T-helper 17 cell (primary cell): ENCODE results near the gene REEP3. TPM values are rescaled to one million over a fixed set of nuclear protein-coding genes. Genes with fewer than 3 reads are reported as not detected.
"Not testable (repeated sequence)": the region's sequence is repeated elsewhere in the genome, so short reads cannot be mapped to it uniquely, and the experiment has no call there.

ENCODE experiments used
- ATAC-seq: fragments of 150-1000 bp; cut with Tn5 transposase; 2 replicates; pipeline ENCODE4 v1.10.0; 2021; ENCODE audit warnings: mild to moderate bottlenecking, moderate library complexity
- DNase-seq, 3 donors: peaks; one replicate each; pipeline versions ENCODE4 v3.0.0 to v3.0.0-alpha.2; 2020 to 2021
- H3K9me3 ChIP-seq: one replicate; pipeline ENCODE4 v1.7.0; 2013; ENCODE audit warnings: low read length, mild to moderate bottlenecking; ENCODE audit not compliant: control insufficient read depth, poor library complexity, severe bottlenecking
- H3K27ac Mint-ChIP-seq: one replicate; pipeline ENCODE4 v1.8.0; 2022; ENCODE audit warnings: mild to moderate bottlenecking, moderate library complexity, mixed read lengths
- H3K27me3 Mint-ChIP-seq: one replicate; pipeline ENCODE4 v1.8.0; 2022; ENCODE audit warnings: mixed read lengths
- H3K36me3 Mint-ChIP-seq: one replicate; pipeline ENCODE4 v1.8.0; 2022; ENCODE audit warnings: low read depth, mixed read lengths
- H3K4me1 Mint-ChIP-seq: one replicate; pipeline ENCODE4 v1.8.0; 2022; ENCODE audit warnings: mild to moderate bottlenecking, mixed read lengths
- H3K4me3 Mint-ChIP-seq: one replicate; pipeline ENCODE4 v1.8.0; 2022; ENCODE audit warnings: mild to moderate bottlenecking, moderate library complexity, mixed read lengths
- total RNA-seq, 4 donors: library from RNA in 2 of 4; stranded (reverse) in 2 of 4; gene quantifications; one replicate each; pipeline ENCODE4 v1.2.3 and lab custom pipeline; 2022 to 2026

Gene REEP3
- total RNA-seq, 2 donors from 2014 or later, result 21.1 TPM

DNA sequence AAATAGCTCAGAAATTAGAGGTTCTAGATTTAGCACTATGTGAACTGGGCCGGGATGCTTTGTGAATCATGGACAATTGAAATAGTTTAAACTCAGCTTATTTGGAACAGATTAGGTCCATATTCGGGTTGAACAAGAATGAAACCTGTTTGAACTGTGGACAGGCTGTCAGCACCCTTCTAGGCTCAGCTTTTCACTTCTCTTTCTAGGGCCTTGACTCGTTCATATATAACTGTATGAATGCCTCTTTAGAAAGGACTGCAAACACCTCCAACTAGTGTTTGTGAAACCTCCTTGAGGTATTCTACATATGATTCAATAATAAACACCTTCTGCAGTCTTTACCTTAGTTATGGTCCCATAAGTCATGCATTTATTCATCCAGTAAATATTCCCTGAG, 115.6 kb downstream of the REEP3 start:
- Mint-ChIP-seq H3K27ac (no peak overlapping the region), H3K27me3 (no peaks in the 10 kb centered on the region), H3K36me3 (peaks cover 2% of the 10 kb centered on the region), H3K4me3 (no peak overlapping the region), H3K4me1 (peaks cover 5% of the 10 kb centered on the region)
- ATAC-seq (no peak), DNase-seq (no peak)
- no peaks in the 10 kb centered on the region for H3K9me3 ChIP-seq

DNA sequence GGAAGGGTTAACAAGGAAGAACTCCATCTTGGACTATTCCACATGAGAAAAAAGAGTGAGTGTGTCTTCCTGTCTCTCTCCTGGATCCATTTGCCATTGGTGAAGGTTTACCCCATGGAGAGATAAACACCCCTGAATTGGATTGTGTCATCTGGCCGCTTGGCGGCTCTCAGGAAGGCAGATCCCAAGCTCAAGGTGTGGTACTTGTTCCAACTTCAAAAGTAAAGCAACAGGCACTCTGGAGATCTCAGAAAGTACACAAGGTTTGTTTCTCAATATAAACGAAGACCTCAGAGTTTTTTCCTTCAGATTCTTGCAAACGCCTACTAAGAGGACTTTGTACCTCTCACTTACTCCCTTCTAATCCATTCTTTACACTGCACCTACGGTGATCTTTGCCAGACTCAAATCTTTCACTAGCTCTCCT, 116.7 kb downstream of the REEP3 start:
- ATAC-seq (no peak), DNase-seq (no peak)
- Mint-ChIP-seq H3K27ac (no peak overlapping the region), H3K27me3 (no peaks in the 10 kb centered on the region), H3K36me3 (peaks cover 2% of the 10 kb centered on the region), H3K4me3 (no peak overlapping the region), H3K4me1 (peaks cover 2% of the 10 kb centered on the region)
- H3K9me3 ChIP-seq, result no peaks in the 10 kb centered on the region

DNA sequence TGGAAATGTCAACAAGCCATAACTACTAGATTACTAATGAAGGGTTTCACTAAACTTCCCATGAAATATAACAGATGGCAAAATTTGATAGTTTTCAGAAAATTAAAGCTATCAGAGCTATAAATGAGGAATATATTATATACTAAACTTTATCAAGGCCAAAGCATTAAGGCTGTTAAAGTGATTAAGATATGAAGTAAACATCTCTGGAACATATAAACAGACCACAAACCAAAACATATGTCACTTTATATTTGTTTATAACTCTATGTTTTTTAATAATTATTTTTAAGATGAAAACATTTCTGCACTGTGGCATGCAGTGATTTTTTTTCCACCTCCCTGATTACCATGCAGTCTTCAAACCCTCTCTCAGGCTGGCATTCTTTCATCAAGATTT, 120.2 kb downstream of the REEP3 start:
- no peak for ATAC-seq
- peaks cover 4% of the 10 kb centered on the region for H3K27me3 Mint-ChIP-seq
- no peak overlapping the region for H3K4me3 Mint-ChIP-seq
- peaks cover 2% of the 10 kb centered on the region for H3K36me3 Mint-ChIP-seq
- no peaks in the 10 kb centered on the region for H3K4me1 Mint-ChIP-seq
- H3K9me3 ChIP-seq, result no peaks in the 10 kb centered on the region
- no peak for DNase-seq
- H3K27ac Mint-ChIP-seq, result no peak overlapping the region

DNA sequence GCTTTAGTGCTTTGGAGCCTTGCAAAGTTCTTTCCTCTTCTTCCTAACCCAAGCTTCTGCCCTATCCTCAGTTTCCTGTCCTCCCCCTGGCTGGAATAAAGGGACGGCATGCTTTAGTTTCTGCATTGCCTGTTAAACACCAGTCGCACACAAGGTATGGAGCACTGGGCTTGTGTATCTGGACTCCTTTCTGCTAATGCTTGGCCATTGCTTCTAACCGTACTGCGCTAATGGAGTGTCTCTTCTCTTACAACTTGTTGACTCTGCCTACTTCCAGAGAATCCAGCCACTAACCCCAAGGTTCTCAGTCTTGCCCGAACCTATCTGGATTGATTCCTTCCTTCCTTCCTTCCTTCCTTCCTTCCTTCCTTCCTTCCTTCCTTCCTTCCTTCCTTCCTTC, 120.6 kb downstream of the REEP3 start:
- DNase-seq (no peak), ATAC-seq (no peak)
- Mint-ChIP-seq H3K36me3 (peaks cover 2% of the 10 kb centered on the region), H3K27ac (no peak overlapping the region), H3K27me3 (peaks cover 4% of the 10 kb centered on the region), H3K4me1 (no peaks in the 10 kb centered on the region), H3K4me3 (no peak overlapping the region)
- no peaks in the 10 kb centered on the region for H3K9me3 ChIP-seq

DNA sequence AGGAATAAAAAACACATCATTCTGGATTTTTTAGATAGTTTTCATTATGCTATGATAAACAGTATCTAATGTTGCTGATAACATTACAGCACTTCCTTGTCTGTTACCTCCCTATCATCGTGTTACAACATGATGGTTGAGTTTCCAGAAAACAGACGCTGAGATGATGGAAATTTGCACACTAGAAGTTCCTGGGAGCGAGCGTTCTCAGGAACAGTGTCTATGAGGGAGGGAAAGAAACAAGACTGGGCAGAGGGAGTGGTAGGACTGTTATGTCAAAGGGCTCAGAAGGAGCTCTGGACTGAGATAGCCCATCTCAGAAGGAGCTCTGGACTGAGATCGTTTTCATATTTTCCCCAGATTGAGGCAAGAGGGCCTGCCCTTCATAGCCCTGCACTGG, 121.6 kb downstream of the REEP3 start:
- Mint-ChIP-seq H3K4me3 (no peak overlapping the region), H3K27ac (no peak overlapping the region), H3K4me1 (no peaks in the 10 kb centered on the region), H3K36me3 (peaks cover 2% of the 10 kb centered on the region), H3K27me3 (peaks cover 4% of the 10 kb centered on the region)
- no peaks in the 10 kb centered on the region for H3K9me3 ChIP-seq
- ATAC-seq (no peak), DNase-seq (no peak)

DNA sequence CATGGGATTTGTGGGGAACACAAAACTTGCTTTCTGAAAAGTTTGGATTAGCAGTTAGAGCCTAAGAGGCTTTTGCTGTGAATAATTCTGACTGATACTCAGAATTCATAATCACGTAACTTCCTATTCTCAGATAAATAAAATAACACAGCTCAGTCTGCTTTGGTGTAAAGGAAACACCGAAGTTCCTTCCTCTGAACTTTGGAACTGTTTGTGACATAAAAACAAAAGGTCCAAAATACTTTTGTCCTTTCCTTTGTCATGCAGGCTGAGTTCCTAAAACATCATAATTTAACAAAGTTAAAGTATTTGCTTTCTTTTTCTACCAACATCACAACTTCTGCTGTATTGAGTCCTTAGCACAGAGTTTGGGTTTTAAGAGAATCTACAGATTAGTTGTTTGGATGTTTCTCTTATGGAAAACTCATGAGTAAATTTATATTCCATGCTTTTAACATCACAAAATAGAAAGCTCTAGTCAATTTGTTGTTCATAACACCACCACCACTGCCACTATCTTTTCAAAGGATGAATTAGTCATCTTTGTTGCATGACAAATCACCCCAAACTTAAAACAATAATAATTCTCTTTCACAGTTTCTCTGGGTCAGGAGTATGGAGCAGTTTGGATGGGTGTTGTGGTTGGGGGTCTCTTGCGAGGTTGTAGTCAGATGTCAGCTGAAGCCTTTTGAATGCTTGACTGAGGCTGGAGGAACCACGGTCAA, 123.4 kb downstream of the REEP3 start:
- H3K27ac Mint-ChIP-seq, result no peak overlapping the region
- H3K27me3 Mint-ChIP-seq, result peaks cover 4% of the 10 kb centered on the region
- no peaks in the 10 kb centered on the region for H3K9me3 ChIP-seq
- no peak for DNase-seq
- H3K36me3 Mint-ChIP-seq, result no peaks in the 10 kb centered on the region
- ATAC-seq, result no peak
- H3K4me1 Mint-ChIP-seq, result no peaks in the 10 kb centered on the region
- no peak overlapping the region for H3K4me3 Mint-ChIP-seq

DNA sequence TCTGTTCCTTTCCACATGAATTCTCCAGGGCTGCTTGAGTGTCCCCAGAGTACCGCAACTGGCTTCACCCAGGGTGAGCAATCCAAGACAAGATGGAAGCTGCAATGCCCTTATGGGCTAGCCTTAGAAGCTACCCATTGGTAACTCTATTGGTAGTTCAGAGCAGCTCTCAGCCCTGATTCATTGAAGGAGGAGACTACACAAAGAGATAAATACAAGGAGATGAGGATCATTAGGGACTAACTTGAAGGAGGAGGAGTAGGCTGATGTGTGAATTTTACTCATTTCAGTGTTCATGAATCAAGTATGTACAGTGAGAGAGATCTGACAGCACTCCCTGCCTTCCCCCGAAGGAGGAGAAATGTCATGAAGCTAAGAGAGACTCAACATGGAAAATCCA, 124.0 kb downstream of the REEP3 start:
- H3K4me1 Mint-ChIP-seq, result no peaks in the 10 kb centered on the region
- H3K27ac Mint-ChIP-seq, result no peak overlapping the region

DNA sequence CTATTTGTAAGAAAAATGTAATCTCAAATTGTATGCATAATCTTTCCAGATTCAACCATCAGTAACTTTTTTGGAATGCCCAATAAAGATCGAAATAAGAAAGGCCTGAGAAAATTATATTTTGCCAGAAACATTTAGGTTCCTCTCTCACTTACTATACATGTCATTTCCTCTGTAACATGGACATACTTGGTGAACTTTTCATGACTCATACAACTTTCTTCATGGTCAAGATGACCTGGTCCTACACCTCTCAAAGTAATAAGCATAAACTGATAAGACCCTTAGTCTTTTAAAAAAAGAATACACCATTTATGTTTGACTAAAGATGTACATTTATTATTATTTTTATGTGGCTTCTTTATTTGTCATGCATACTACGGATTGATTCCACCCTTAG, 125.3 kb downstream of the REEP3 start:
- H3K9me3 ChIP-seq, result no peaks in the 10 kb centered on the region
- Mint-ChIP-seq H3K27me3 (peaks cover 4% of the 10 kb centered on the region), H3K27ac (no peak overlapping the region), H3K36me3 (no peaks in the 10 kb centered on the region), H3K4me1 (no peaks in the 10 kb centered on the region), H3K4me3 (no peak overlapping the region)
- DNase-seq (no peak), ATAC-seq (no peak)

More for the DNA sequence above, 124.0 kb downstream of the REEP3 start:
- DNase-seq, result no peak
- Mint-ChIP-seq H3K36me3 (no peaks in the 10 kb centered on the region), H3K4me3 (no peak overlapping the region), H3K27me3 (peaks cover 4% of the 10 kb centered on the region)
- no peak for ATAC-seq
- H3K9me3 ChIP-seq, result no peaks in the 10 kb centered on the region

DNA sequence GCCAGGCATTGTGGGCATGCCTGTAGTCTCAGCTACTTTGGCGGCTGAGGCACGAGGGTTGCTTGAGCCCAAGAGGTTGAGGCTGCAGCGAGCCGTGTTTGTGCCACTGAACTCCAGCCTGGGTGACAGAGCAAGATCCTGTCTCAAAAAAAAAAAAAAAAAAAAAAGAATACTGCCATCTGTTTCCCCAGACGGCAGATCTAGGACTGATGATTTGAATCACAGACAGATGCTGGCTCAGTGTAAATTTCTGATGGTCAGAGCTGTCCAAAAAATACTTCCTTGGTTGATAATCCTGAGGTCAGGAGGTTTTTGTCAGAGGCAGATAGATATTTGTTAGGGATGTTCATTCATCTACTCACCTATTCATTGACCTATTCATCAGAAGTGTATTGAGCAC, 130.7 kb downstream of the REEP3 start:
- ATAC-seq (no peak), DNase-seq (no peak)
- no peak overlapping the region for H3K27ac Mint-ChIP-seq
- H3K4me3 Mint-ChIP-seq, result no peak overlapping the region
- no peaks in the 10 kb centered on the region for H3K9me3 ChIP-seq
- no peaks in the 10 kb centered on the region for H3K36me3 Mint-ChIP-seq
- no peaks in the 10 kb centered on the region for H3K4me1 Mint-ChIP-seq
- no peaks in the 10 kb centered on the region for H3K27me3 Mint-ChIP-seq

DNA sequence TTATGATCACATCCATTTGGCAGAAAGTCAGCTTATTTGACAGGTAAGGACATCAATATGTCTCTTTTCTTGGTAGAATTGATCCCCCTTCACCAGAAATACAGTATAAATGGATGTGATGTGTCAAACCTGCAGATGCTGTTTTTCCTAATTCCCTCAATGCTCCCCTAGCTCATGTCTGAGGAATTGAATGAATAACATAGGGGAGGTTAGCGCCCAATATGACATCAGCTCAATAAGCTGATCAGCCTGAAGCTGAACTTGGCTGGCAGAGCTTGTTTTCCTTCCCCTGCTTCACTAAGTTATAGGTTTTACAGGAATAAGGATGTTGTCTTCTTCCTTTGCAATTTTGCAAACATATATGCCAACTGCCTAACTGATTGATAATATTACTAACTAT, 132.5 kb downstream of the REEP3 start:
- Mint-ChIP-seq H3K4me3 (no peak overlapping the region), H3K4me1 (no peaks in the 10 kb centered on the region), H3K27ac (no peak overlapping the region)

DNA sequence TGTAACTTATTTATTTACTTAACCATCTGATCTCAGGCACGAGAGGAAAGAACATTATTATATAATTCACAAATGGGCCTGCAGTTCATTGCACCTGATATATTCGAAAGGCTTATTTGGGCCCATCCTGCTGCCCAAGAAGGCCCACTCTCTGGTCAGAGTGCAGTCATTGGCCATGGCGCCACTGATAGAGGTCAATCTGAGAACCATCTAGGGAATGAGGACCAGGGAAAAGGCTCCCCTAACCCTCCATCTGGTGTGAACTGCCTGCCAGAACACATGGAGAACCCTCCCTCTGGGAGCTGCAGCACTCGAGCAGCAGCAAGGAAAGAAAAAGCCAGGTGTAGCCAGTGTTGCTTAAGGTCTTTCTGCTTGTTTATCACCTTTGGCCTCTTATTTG, 136.6 kb downstream of the REEP3 start:
- no peaks in the 10 kb centered on the region for H3K36me3 Mint-ChIP-seq
- no peak overlapping the region for H3K27ac Mint-ChIP-seq
- DNase-seq, result no peak
- no peaks in the 10 kb centered on the region for H3K4me1 Mint-ChIP-seq
- no peak for ATAC-seq
- H3K9me3 ChIP-seq, result no peaks in the 10 kb centered on the region
- no peaks in the 10 kb centered on the region for H3K27me3 Mint-ChIP-seq
- H3K4me3 Mint-ChIP-seq, result no peak overlapping the region

More for the DNA sequence above, 132.5 kb downstream of the REEP3 start:
- ATAC-seq (no peak), DNase-seq (no peak)
- H3K36me3 Mint-ChIP-seq, result no peaks in the 10 kb centered on the region
- no peaks in the 10 kb centered on the region for H3K9me3 ChIP-seq
- no peaks in the 10 kb centered on the region for H3K27me3 Mint-ChIP-seq

DNA sequence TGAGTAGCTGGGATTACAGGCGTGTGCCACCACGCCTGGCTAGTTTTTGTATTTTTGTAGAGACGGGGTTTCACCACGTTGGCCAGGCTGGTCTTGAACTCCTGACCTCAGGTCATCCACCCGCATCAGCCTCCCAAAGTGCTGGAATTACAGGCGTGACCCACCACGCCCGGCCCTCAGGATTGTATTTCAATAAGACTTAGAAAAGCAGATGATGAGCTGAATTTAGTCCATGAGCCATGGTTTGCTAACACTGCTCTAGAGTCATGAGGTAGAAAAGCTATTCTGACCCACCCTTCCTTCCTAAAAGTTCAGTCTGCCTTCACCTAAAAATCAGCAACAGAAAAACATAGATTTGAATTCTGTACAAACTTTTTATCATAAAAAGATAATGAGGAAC, 139.7 kb downstream of the REEP3 start:
- H3K27ac Mint-ChIP-seq, H3K4me1 Mint-ChIP-seq, H3K27me3 Mint-ChIP-seq, H3K4me3 Mint-ChIP-seq, H3K9me3 ChIP-seq, H3K36me3 Mint-ChIP-seq, ATAC-seq, DNase-seq: not testable (repeated sequence)

DNA sequence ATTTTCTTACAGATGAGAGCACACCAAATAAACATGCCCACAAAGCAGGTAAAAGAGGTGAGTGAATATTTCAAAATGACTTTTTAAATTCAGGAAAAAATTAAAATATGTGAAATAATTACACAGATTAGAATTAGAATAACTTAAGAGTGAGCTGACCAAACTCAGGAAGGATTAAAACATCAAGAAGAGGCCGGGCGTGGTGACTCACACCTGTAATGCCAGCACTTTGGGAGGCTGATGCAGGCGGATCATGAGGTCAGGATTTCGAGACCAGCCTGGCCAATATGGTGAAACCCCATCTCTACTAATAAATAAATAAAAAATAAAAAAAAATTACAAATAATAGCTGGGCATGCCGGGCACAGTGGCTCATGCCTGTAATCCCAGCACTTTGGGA, 140.1 kb downstream of the REEP3 start:
- Mint-ChIP-seq H3K27ac (no peak overlapping the region), H3K36me3 (no peaks in the 10 kb centered on the region), H3K27me3 (no peaks in the 10 kb centered on the region), H3K4me3 (no peak overlapping the region), H3K4me1 (no peaks in the 10 kb centered on the region)
- no peak for ATAC-seq
- DNase-seq, result no peak
- no peaks in the 10 kb centered on the region for H3K9me3 ChIP-seq

DNA sequence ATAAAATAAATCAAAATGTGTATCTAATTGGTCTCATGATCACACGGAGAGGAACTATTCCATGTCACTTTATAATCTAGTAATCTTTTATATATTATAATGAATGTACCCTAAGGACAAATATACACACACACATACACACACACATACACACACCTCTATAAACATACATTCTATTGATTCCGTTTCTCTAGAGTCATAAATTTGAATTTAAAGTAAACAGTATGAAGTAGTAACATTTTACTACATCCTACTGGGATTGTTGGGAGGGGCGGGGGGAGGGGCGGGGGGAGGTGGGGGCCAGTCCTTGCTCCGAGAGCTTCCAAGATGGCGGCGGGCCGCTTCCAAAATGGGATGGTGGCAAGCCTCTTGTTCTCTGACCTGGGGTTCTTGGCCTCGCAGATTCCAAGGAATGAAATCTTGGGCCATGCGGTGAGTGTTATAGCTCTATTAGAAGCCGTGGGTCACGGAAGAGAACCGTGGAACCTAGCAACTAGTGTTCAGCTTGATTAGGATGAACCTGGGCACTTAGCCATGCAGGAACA, 143.2 kb downstream of the REEP3 start:
- Mint-ChIP-seq H3K36me3 (peaks cover 2% of the 10 kb centered on the region), H3K4me3 (no peak overlapping the region), H3K4me1 (no peaks in the 10 kb centered on the region), H3K27ac (no peak overlapping the region), H3K27me3 (no peaks in the 10 kb centered on the region)
- ATAC-seq, result no peak
- no peaks in the 10 kb centered on the region for H3K9me3 ChIP-seq
- no peak for DNase-seq
